Muscle of arm (tissue), 12 donors: ENCODE measurements around the gene FURIN. TPM values are rescaled to one million over a fixed set of nuclear protein-coding genes. Genes with fewer than 3 reads are reported as not detected.
A peak's percentile ranks its signal among the peaks of the same experiment; 100 is the strongest.
"Not testable (repeated sequence)": the region's sequence is repeated elsewhere in the genome, so short reads cannot be mapped to it uniquely, and the experiment has no call there.

Source experiments
- DNase-seq: peaks from one replicate; pipeline ENCODE4 v3.0.0-alpha.2; 2013
- polyA plus RNA-seq, 12 donors: library from polyadenylated mRNA; unstranded; fragments of 120-200 nt; gene quantifications; one replicate each; pipeline ENCODE4 v1.2.1, GENCODE V29; 2013; ENCODE audit not compliant: insufficient read length in 12 of 12

The FURIN gene
- polyA plus RNA-seq, 12 donors, result 21.5 to 53.8 (median 27.9) TPM; not detected in 1

DNA sequence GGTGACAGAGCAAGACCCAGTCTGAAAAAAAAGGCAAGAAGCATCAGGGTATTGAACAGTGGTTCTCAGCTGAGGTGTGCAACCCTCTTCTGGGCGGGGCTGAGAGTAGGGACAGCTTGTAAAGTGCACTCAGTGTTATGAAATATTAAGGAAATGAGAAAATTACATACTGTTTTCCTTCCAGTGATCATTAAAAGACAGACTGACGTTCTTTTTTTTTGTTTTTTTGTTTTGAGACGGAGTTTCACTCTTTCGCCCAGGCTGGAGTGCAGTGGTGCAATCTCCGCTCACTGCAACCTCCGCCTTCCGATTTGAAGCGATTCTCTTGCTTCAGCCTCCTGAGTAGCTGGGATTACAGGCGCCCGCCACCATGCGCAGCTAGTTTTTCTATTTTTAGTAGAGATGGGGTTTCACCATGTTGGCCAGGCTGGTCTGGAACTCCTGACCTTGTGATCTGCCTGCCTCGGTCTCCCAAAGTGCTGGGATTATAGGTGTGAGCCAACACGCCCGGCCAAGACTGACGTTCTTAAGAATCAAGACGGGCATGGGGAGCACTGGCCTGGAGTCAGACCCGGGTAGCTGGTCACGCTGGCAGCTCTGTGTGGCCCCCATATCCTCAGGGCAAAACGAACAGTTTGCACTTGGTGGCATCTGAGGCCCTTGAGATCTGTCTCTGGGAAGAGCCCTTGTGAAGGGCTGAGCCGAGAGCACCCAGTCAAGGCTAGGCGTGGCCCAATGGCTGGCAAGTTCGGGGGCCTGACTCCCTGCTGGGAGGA lies 46.1 kb downstream of the FURIN start:
- no peak for DNase-seq

DNA sequence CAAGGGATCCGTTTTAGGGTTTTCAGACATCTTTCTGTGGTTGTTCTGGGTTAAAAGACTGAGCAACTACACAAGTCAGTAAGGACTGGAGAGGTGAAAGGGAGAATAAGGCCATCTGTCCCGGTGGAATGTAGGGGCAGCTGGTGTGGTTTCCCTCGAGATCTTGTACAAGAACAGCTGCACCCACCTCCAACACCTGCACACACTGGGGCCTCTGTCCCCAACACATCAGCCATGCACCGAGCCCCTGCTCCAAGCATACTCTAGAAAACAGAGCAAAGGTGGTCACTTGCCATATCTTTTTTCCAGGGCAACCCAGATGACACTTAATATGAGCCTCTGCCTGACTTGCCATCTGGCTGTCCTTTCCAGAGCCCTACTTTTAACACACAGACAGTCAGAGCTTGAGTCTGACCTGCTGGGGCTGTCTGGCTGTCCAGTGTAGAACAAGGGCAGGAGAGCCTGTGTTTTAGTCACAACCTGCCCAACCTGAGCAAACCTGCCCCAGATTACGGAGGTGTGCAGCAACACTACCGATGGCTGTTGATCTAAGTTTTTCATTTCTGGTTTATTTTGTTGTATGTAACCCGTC lies 46.9 kb downstream of the FURIN start:
- DNase-seq, result no peak

DNA sequence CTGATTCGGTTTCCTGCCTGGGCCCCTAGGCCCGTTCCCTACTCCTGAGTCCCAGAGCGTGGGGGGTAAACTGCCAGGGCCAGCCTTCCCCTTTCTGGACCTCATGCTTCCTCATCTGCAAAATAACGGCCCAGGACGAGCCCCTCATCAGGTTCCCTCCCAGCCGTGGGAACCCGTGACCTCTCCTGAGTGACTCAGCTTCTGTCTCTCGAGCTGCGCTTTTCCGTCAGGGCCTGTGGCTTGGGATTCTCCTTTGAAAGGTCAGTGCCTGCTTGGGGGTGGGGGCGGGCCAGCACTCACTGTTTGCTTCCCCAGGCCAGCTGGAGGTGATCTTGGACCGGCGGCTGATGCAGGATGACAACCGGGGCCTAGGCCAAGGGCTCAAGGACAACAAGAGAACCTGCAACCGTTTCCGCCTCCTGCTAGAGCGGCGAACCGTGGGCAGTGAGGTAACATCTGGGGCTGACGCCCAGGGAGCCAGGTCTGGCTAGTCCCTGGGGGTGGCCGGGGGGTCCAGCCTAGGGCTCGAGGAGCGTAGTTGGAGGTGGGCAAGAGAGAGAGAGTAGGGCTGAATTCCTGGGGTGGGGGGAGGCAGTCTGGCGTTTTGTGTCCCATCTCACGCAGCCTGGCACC lies 47.5 kb downstream of the FURIN start:
- DNase-seq, result no peak

DNA sequence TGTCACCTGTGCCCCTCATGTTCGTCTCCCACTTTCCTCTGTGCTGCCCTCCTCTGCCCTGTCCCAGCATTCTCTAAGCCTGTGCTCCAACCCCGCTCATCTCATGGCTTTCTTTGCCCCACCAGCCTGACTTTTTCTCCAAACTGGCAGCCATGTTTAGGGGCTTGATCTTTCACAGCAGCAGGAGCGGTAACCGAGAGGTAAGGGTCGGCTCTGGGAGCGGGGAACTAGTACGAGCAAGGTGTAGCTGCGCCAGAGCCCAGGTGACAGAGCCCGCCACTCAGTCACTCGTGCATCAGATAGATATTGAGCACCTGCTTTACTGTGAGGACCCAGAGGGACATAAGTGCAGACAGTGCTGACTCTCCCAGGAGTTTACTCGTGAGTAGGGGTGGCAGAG lies 48.1 kb downstream of the FURIN start:
- no peak for DNase-seq

DNA sequence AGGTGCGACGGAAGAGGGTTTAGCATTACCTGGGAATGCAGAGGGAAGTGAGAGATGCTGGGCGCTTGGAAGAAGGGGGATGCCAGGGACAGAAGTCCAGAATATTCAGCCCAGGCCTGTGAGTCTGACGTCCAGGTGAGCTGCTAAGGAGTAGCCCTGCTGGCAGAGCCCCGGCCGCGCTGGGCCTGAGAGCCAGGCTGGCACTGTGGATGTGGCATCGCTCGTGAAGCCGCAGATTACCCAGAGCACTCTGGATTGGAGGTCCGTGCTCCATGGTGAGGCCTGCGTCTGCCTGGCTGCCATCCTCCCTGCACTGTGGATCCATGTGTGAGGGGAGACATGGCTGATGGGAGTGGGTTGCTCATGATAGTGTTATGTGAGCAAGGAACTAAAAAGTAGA lies 49.2 kb downstream of the FURIN start:
- DNase-seq, result no peak

DNA sequence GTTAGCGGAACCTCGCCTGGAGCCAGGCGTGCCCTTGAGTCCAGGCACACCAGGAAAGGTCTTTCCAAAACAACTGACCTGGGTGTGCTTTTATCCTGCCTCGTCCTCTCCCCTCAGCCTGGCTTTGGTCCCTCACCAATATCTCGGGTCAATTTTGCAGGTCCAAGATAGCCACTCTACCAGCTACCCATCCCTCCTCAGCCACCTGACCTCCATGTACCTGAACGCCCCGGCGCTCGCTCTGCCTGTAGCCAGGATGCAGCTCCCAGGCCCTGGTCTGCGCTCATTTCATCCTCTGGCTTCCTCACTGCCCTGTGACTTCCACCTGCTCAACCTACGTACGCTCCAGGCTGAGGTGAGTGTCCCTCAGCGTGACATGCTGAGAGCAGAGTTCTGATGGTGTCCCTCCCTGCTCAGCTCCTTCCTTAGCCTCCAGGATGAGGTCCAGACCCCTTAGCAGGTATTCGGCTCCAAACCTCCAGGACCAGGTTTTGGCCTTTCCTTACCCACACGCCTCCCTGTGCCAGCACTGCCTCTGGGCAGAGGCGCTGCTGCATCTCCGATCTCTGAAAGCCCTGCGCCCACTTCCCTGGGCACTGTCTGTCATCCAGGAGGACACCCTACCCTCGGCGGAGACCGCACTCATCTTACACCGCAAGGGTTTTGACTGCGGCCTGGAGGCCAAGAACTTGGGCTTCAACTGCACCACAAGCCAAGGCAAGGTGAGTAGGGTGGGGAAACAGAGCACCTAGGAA lies 49.8 kb downstream of the FURIN start:
- DNase-seq, result no peak

DNA sequence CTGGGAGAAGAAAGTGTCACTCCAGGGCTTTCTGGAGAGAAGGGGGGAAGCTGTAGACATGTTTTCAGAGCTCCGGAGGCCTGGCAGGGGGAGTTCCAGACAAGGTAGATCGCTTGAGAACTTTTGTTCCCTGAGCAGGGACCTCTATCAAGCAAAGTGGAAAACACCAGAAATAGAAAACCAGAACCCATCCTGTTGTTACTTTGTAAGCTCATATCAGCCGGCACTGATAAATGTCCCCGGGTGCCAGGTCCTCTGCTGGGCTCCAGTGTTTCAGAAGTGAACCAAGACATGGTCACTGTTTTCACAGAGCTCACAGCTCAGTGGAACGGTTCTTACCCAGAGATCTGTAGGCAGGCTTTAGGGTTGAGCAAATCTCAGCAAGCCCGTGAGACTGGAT lies 50.4 kb downstream of the FURIN start:
- no peak for DNase-seq

DNA sequence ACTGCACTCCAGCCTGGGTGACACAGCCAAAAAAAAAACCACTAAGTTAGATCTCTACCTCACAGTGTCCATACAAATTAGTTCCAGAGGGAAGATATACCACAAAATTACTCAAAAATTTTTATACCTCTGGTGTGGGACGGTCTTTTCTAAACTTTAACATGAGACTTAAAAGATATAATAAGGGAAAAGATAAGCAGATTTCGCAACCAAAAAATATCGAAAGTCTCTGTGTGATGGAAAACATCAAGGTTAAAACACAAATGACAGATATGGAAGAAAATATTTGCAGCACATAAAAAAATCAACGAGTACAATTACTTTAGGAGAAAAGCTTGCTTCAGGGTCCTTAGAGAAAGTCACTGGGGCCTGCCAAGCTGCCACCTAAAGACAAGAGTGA lies 53.5 kb downstream of the FURIN start:
- DNase-seq, result no peak

DNA sequence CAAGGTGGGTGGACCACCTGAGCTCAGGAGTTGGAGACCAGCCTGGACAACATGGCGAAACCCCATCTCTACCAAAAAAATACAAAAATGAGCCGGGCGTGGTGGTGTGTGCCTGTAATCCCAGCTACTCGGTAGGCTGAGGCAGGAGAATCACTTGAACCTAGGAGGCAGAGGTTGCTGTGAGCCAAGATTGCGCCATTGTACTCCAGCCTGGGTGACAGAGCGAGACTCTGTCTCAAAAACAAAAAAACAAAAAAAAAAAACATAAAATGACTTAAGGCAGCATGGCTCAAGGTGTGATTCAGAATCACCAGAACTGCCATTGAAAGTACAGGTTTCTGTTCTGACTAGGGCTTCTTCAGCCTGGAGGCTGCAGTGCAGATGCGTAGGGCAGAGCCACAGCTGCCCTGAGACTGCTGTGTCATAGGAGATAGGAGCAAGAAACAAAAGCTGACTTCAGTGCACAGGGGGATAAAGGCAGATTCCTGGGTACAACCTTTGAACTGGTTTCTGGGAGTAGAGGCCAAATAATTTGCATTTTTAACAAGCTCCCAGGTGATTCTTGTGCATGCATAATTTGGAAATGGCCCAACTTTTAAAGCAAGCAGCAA lies 54.4 kb downstream of the FURIN start:
- not testable (repeated sequence) for DNase-seq

DNA sequence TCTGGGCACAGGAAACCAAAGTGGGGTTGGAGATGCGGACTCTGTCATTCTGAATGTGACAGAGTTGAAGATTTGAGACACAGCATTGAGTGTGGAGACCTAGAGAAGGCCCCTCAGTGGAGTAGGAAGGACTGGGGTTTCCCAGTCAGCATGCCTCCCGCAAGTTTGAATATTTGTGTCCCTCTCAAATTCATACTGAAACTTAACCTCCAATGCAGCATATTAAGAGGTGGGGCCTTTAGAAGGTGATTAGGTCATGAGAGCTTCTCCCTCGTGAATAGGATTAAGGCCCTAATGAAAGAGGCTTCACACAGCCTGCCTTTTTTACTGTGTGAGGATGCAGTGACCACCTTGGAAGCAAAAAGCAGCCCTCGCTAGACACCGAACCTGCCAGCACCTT lies 56.0 kb downstream of the FURIN start:
- no peak for DNase-seq

DNA sequence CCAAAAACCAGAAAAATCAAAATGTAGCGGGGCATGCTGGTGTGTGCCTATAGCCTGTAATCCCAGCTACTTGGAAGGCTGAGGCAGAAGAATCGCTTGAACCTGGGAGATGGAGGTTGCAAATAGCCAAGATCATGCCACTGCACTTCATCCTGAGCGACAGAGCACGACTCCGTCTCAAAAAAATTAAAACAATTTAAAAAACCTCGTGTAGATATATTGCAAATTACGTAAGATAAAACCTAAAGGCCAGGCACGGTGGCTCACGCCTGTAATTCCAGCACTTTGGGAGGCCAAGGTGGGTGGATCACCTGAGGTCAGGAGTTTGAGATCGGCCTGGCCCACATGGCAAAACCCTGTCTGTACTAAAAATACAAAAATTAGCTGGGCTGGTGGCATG lies 58.4 kb downstream of the FURIN start:
- DNase-seq, result not testable (repeated sequence)

DNA sequence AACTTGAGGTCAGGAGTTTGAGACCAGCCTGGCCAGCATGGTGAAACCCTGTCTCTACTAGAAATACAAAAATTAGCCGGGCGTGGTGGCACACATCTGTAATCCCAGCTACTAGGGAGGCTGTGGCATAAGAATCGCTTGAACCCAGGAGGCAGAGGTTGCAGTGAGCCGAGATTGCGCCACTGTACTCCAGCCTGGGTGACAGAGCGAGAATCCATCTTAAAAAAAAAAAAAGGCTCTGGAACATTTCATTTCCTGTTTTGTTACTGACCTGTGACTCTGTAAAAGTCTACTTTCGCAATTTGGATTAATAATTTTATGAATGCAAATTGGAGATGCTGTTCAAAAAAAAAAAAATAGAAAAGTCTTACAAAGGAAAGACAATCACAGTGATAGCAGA lies 59.7 kb downstream of the FURIN start:
- DNase-seq, result not testable (repeated sequence)

DNA sequence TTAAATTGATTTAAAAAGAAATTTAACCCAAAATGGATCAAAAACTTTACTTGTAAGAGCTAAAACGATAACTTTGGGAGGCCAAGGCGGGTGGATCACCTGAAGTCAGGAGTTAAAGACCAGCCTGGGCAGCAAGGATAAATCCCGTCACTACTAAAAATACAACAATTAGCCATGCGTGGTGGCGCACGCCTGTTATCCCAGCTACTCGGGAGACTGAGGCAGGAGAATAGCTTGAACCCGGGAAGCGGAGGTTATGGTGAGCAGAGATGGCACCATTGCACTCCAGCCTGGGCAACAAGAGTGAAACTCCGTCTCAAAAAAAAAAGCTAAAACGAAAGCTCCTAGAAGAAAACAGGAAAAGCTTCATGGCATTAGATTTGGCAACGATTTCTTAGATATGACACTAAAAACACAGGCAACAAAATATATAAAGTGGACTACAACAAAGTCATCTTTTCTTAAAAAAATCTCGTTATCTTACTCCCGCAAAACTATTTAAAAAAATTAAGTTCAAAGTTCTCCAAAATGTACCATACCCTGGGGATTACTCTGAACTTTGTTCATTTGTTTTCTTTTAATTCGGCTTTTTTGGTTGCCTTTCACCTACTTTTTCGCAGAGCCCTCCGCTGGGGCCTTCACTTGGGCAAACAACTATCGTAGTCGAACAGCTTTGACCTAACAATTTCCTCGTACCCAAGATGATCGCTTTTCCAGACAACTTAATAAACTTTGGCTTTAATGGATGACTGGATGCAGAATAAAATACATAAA lies 61.0 kb downstream of the FURIN start:
- no peak for DNase-seq

DNA sequence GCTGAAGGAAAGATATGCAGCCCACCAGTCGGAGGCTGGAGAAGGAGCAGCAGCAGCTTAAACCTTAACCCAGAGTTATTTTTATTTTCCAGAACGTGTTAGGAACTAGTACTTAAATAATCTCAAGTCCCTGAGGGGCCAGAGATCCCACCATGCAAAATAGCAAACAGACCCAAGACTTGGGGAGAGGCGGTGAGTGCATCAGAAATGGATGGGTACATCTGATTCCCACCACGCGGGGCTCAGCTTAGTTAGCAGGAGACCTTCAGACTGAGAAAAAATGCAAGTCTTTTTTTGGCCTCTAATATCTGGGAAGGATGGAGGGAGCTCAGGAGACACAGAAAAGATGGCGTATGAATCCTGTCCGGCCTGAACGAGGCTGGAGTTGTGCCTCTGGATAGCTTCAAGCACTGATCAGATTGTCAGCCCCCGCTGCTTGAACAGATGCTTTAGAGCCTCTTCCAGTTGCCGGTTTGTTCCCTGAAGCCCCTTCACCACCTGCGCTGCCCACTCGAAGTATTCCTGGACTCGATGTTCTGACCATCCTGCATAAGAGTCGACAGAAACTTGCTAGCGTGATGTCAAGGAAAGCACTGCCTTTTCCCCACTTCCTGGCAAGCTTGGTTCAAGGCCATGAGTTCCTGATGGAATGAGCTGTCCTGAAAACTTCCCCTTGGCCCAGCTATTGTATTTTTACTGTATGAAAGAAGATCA lies 62.6 kb downstream of the FURIN start:
- no peak for DNase-seq

DNA sequence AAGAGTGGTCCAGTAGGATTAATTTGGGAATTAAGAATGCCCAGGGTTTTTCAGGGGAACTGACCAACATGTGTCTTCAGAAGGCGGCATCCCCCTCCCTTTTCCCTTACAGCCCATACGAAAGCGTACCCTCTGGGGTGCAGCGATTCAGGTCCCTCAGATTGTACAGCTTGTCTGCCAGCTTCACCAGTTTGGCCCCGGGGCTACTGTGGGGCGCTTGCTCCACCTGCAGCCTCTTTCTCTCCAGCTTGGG lies 63.1 kb downstream of the FURIN start:
- no peak for DNase-seq

DNA sequence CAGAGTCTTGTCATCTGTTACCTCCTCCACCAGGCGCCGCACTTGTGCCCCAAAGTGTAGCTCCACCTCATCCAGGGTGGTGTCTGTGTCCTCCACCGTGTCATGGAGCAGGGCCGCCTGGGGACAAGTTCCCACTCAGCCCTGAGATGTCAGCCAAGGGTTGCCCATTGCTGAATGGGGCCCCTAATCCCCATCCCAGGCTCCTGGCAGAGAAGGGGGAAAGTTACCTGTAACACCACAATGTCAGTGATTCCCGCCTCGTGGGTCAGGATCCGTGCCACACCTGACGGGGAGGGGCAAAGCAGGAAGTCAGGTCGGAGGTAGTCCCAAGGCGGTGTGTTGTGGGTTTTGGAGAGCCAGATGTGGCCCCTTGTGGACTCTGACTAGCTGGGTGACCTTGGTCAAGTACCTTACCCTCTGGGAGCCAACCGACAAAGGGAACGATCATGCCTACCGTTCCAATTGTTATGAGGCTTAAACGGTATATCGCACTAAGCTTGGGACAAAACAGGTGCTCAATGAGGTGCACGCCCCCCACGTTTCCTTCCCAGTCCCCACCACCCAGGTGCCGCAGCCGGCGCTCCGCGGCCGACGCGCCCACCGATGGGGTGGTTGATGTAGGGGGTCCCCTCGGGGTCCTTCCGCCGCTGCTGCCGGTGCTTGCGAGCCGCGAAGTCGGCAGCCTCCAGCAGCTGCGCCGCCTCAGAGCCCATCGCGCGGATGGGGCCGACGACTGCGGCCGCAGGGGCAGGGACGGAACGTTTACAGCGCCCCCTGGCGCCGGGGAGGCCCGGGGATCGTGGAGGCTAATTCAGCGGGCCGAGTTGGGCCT lies 63.7 kb downstream of the FURIN start, which contains the start of gene HDDC3:
Gene HDDC3, minus strand, starts transcription at position 722 of the 832 bp plus-strand sequence. Its CDS starts 9 bp downstream, at position 713.
- peak; percentile 92 for DNase-seq

DNA sequence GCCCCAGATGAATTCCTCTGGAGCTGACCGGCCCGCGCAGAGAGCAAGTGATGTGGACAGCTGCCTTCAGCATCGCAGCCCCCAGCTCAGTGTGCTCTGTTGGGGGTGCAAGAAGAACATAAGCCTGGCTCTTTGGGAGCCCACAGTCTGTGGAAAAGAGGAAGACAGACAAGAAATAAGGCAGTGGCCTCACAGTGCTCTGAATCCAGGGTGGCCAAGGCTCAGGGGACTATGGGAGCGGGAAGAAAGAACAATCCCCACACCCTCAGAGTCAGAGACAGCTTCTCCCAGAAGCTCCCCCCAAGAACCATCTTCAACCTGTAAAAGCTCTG lies 64.2 kb downstream of the FURIN start:
- no peak for DNase-seq
